ENCODE measurements around the gene EGLN2.
"Not testable (repeated sequence)": the region's sequence is repeated elsewhere in the genome, so short reads cannot be mapped to it uniquely, and the experiment has no call there.

EGLN2 gene

DNA sequence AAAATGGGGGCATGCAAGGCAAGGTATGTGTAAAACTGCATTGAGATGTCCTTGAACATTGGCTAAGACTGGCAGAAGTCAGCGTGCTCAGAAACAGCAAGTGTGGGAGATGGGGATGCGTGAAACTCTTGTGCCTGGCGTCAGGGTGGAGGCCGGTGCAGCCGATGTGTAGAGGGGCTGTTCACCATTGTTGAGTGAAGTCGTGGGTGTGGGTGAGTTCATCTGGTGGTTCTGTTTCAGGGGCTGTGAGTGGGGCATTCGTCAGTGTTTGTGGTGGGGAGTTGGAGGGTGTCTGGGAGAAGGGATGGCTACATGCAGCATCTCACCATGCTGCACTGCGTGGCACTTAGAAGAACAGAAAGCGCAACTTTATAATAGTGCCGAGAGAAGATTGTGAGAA lies 35.0 kb upstream of the EGLN2 start:
- DNase-seq (ENCODE audit: low read depth) = no peak
- TF ChIP-seq, protein P1, sequence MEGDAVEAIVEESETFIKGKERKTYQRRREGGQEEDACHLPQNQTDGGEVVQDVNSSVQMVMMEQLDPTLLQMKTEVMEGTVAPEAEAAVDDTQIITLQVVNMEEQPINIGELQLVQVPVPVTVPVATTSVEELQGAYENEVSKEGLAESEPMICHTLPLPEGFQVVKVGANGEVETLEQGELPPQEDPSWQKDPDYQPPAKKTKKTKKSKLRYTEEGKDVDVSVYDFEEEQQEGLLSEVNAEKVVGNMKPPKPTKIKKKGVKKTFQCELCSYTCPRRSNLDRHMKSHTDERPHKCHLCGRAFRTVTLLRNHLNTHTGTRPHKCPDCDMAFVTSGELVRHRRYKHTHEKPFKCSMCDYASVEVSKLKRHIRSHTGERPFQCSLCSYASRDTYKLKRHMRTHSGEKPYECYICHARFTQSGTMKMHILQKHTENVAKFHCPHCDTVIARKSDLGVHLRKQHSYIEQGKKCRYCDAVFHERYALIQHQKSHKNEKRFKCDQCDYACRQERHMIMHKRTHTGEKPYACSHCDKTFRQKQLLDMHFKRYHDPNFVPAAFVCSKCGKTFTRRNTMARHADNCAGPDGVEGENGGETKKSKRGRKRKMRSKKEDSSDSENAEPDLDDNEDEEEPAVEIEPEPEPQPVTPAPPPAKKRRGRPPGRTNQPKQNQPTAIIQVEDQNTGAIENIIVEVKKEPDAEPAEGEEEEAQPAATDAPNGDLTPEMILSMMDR (IDR thresholded peaks at IDR 0.05; ENCODE audit: control insufficient read depth, extremely low read depth, insufficient read depth) = no peak
- H3K4me3 ChIP-seq (ENCODE audit: low read depth, low read length) = no peak overlapping the region

DNA sequence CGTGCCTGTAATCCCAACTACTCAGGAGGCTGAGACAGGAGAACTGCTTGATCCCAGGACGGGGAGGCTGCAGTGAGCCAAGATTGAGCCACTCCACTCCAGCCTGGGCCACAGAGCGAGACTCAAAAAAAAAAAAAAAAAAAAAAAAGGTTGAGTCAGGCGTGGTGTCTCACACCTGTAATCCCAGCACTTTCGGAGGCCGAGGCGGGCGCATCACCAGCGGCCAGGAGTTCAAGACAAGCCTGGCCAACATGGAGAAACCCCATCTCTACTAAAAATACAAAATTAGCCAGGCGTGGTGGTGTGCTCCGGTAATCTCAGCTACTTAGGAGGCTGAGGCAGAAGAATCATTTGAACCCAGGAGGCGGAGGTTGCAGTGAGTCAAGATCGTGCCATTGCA lies 32.6 kb upstream of the EGLN2 start:
- DNase-seq (ENCODE audit: low read depth); H3K4me3 ChIP-seq (ENCODE audit: low read depth, low read length): not testable (repeated sequence)

DNA sequence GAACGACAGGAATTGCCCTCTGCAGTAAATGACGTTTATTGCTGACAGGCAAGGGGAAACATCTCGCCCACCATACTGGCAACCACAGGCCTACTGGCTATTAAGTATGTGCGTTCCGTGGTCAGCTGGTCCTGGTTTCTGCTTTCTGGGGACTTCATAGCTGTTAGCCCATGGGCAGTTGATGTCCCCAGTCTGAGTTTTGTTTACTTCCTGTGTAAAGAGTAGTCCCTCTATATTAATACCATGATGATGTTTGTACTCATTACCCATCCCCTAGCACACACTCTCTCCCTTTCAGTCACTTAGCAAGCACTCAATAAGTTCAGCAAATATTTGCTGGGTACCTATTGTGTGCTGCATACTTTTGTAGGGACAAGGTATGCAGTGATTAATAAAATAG lies 30.1 kb upstream of the EGLN2 start:
- DNase-seq (ENCODE audit: low read depth) = no peak
- H3K4me3 ChIP-seq (ENCODE audit: low read depth, low read length) = no peak overlapping the region
- TF ChIP-seq, protein P1 (IDR thresholded peaks at IDR 0.05; ENCODE audit: control insufficient read depth, extremely low read depth, insufficient read depth) = no peak

DNA sequence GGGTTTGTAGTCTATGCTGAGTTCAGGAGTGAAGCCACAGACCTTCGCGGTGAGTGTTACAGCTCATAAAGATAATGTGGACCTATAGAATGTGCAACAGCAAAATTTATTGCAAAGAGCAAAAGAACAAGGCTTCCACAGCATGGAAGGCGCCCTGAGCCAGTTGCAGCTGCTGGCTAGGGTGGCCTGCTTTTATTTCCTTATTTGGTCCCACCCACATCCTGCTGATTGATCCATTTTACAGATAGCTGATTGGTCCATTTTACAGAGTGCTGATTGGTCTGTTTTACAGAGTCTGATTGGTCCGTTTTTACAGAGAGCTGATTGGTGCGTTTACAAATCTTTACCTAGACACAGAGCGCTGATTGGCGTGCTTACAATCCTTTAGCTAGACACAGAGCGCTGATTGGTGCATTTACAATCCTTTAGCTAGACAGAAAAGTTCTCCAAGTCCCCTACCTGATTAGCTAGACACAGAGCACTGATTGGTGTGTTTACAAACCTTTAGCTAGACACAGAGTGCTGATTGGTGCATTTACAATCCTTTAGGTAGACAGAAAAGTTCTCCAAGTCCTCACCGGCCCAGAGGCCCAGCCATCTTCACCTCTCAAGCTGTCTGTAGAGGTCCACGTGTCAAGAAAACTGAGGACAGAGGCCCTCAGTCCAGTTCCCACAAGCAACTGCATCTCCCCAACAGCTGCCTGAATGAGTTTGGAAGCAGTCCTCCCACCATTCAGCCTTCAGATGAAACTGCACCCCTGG lies 27.7 kb upstream of the EGLN2 start:
- not testable (repeated sequence) for DNase-seq (ENCODE audit: low read depth); H3K4me3 ChIP-seq (ENCODE audit: low read depth, low read length)

DNA sequence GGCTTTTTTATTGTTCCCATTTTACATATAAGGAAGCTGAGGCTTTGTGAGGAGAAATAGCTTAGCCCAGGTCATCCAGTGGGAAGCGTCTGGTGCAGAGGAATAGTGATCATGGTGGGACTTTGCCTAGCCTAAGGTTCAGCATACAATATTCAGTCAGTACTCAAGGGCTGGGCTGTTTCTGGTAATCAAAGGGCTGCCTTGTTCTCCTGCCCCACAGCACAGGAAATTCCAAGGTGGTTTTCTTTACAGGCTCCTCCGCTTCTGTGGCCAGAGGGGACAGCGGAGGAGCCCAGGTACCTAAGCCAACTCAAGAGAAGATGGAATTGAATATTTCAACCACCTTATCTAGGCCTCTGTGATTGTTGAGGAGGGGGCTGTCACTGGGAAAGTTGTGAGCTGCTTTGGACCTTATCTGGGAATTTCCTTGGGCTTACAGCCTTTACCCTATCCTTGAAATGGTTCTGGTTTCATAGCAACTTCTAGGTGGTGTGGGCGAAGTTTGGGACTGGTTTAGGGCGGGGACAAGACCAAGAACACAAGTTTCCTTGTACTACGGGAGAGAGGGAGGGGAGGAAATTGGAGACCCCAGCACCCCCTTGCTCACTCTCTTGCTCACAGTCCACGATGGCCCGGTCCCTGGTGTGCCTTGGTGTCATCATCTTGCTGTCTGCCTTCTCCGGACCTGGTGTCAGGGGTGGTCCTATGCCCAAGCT lies 23.9 kb upstream of the EGLN2 start, which contains the start of gene MIA:
Gene MIA (plus strand): TSS at position 606 of the 716 bp plus-strand sequence. CDS start 22 bp downstream, at position 628.
- no peak within 1 kb of the TSS for H3K4me3 ChIP-seq (ENCODE audit: low read depth, low read length)
- no peak for DNase-seq (ENCODE audit: low read depth)
- TF ChIP-seq, protein P1 (IDR thresholded peaks at IDR 0.05; ENCODE audit: control insufficient read depth, extremely low read depth, insufficient read depth) = no peak

DNA sequence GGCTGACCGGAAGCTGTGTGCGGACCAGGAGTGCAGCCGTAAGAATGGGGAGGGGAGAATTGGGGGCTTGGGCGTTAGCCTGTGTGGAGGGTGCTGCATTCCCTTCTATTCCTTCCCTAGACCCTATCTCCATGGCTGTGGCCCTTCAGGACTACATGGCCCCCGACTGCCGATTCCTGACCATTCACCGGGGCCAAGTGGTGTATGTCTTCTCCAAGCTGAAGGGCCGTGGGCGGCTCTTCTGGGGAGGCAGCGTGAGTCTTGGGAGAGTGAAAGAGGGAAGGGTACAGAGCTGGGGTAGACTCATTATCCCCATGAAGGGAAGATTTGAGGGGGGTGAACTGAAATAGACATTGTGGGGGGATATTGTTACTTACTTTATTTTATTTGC lies 23.4 kb upstream of the EGLN2 start:
- TF ChIP-seq, protein P1 (IDR thresholded peaks at IDR 0.05; ENCODE audit: control insufficient read depth, extremely low read depth, insufficient read depth) = no peak
- DNase-seq (ENCODE audit: low read depth) = no peak
- H3K4me3 ChIP-seq (ENCODE audit: low read depth, low read length) = no peak overlapping the region

DNA sequence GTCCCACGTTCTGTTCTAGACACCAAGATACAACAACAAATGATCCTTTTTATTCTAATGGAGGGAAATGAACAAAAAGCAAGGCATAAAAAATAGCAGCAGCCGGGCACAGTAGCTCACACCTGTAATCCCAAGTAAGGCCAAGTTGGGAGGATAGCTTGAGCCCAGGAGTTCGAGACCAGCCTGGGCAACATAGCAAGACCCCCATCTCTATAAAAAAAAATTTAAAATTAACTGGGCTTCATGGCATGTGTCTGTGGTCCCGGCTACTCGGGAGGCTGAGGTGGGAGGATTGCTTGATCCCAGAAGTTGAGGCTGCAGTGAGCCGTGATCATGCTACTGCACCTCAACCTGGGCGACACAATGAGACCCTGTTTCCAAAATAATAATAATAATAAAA lies 22.6 kb upstream of the EGLN2 start:
- TF ChIP-seq, protein P1 (IDR thresholded peaks at IDR 0.05; ENCODE audit: control insufficient read depth, extremely low read depth, insufficient read depth) = no peak
- H3K4me3 ChIP-seq (ENCODE audit: low read depth, low read length) = no peak overlapping the region
- no peak for DNase-seq (ENCODE audit: low read depth)
